ENCODE measurements around the gene NAV2.

- no peak for TF ChIP-seq POLR2A (IDR thresholded peaks at IDR 0.05)
- TF ChIP-seq CTCF (IDR thresholded peaks at IDR 0.05): no peak
Measured at GRCh38 chr11:20084921-20085814, 372.5 kb downstream of the NAV2 start.
